Right kidney (tissue), 1 donor: ENCODE results near the gene DMRTC2.

ENCODE experiments used
- DNase-seq: peaks from one replicate; pipeline ENCODE4 v3.0.0-alpha.2; 2016

DMRTC2 gene

GRCh38 chr19:41847351-41848105 lies 2.7 kb downstream of the DMRTC2 start:
- DNase-seq, result no peak

GRCh38 chr19:41848666-41849065 lies 3.8 kb downstream of the DMRTC2 start:
- no peak for DNase-seq

GRCh38 chr19:41849067-41849466 lies 4.2 kb downstream of the DMRTC2 start:
- DNase-seq, result no peak

DNA sequence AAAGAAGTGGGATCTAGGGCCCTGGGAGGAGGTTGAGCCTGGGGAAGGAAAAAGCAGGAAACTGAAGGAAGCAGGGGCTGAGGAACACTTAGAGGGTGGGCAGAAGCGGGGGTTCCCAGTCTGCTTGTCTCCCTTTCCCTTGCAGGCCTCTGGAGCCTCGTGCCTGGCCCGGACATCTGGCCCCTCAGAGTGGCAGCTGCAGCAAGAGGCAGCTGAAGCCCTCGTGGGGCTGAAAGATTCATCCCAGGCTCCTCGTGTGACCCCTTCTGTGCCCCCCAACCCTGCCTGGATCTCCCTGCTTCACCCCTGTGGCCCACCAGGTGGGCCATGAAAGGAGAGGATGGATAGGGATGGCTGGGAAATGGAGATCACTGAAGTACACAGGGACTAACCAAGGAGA lies 5.5 kb downstream of the DMRTC2 start:
- DNase-seq, result no peak

DNA sequence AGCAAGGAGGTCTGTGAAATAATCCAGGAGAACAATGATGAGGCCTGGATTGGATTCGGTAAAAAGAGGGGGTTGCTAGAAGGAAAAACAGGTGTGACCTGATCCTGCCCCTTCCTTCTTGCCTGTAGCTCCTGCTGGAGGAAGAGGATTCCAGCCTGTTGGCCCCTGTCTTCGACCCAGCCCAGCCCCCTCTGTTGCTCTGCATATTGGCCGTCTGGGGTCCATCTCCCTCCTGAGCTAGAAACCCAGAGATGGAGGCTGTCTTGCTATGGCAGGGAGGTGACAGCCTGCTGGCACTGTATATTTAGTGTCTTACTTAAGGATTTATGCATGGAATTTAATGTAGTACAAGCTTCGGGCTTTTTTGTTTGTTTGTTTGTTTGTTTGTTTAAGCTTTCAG lies 6.6 kb downstream of the DMRTC2 start:
- DNase-seq, result no peak

DNA sequence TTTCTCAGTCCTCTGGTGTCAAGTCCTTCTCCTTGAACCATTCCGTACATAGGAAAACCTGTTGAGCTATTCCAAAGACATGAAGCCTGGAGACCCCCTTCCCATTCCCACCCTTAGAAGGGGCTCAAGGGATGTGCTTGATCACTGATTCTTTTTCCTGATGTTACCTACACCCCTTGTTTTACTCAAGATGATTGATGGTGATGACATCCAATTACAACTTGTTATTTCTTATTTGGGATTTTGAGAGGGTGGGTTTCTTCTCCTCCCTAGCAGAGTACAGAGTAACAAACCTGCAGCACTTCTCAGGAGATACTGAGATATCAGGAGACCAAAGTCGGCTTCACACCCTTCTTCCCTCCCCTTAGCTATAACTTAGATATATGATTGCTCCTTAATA lies 8.5 kb downstream of the DMRTC2 start:
- DNase-seq, result no peak

DNA sequence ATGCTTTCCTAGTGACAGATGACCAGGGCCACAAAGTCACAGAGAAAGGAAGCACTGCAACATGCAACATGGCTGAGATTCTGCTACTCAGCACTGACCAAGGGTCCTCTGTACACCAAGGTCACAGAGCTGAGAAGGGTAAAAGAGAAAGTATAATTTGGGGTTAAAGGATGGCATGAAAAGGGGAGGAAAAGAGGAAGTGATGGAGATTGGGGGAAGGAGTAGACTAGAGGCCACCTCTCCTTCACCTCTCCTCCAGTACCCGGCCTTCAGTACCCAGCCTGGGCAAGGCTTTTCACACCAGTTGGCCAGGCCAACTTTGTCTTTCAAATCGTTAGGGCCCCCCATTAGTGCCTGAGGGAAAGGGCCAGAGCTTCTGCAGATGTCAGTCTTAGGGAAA lies 8.9 kb downstream of the DMRTC2 start:
- DNase-seq, result no peak

DNA sequence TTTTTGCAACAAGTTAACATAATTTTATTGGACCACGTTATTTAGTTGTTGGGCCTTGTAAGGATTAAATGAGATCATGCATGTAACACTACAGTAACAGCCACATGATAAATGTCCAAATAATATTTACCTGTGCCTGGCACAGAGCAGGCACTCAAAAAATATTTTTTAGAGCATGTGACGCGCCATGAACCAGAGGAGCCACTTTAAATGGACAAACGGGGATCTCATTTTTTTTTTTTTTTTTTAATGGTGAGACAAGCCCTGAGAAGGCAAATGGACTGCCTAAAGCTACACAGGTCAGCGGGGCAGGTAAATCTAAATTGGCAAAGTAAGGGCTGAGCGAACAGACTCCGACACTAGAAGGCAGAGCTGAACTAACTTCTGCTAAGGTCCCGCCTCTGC lies 14.4 kb downstream of the DMRTC2 start:
- DNase-seq, result no peak

- DNase-seq, result peak; percentile 99
These were observed 15.0 kb downstream of the DMRTC2 start, which contains the start of gene RPS19 for GRCh38 chr19:41859618-41860418. Gene RPS19 (plus strand): TSS chr19:41860255. CDS start chr19:41860775, 520 bp downstream.

DNA sequence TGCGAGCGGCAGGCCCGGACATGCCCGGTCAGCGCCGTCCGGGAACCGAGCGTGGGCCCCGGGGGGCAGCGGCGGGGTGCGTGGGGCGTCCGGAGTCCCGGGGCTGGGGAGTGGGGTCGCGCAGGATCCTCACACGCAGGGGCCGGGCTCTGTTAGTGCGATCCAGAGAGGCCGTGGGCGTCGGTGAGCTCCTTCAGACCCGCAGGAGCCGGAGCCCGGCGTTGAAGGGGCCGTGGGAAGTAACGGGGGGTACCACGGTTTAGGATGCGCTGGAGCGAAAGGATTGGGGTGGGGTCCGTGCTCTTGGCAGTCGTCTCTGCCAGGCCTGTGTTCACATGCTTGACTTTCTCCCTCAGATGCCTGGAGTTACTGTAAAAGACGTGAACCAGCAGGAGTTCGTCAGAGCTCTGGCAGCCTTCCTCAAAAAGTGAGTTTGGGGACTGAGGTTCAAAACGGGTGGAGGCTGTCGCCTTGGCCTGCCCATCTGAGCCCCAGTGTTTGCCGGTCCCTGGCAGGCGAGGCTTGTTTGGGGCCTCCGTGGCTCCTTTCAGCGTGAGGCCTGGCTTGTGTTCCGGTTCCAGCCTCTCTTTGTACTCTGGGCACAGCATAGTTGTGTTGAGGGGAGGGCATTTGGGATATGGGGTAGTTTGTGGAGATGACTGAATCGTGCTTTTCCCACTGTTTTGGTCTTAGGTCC lies 15.7 kb downstream of the DMRTC2 start:
- DNase-seq, result peak; percentile 42

GRCh38 chr19:41861116-41861768 lies 16.4 kb downstream of the DMRTC2 start:
- no peak for DNase-seq

- no peak for DNase-seq
These were observed 17.0 kb downstream of the DMRTC2 start for GRCh38 chr19:41861846-41862245.

DNA sequence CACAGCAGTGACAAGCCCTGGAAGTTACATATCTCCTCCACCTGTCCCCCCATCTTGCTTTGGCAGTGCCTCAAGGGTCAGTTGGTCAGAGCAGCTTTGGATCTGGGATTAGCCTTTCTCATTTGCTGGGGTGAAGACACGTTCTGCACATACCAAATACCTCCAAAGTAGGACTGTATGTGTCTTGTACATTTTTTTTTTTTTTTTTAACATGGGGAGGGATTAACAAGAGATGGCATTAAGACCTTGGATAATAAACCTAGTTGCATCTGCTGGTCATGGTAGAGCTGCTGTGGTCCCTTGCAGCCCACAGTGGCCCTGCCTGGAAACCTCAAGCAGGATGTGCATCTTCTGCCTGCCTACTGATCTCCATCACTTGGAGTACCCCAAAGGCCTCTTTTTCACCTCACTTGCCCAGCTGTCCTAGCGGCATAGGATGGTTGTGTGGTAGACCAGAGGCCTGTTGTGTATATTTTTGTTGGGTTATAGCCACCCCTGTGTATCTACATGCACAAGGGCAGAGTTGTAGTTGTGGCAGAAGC lies 17.7 kb downstream of the DMRTC2 start:
- DNase-seq, result no peak

- no peak for DNase-seq
These were observed 18.5 kb downstream of the DMRTC2 start for GRCh38 chr19:41863209-41863931.

- DNase-seq, result no peak
These were observed 19.5 kb downstream of the DMRTC2 start for GRCh38 chr19:41864374-41864773.

DNA sequence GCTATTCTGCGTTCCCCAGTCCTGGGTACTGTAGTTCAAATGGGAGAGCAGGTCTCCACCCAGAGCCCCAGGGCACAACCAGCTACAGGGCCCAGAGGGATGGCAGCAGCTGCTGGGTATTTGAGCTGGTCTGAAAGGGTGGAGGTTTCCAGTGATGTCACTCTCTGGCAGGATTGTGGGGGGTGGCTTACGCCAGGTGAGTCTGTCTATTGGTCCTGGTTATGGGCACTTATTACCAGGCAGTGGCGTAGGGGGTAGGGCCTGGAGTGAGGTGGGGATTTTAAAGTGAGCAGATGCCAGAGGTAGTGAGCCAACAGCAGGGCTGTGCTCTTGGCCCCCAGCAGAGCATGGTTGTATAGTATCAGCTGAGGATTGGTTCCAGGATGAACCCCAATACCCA lies 21.4 kb downstream of the DMRTC2 start:
- DNase-seq, result no peak

DNA sequence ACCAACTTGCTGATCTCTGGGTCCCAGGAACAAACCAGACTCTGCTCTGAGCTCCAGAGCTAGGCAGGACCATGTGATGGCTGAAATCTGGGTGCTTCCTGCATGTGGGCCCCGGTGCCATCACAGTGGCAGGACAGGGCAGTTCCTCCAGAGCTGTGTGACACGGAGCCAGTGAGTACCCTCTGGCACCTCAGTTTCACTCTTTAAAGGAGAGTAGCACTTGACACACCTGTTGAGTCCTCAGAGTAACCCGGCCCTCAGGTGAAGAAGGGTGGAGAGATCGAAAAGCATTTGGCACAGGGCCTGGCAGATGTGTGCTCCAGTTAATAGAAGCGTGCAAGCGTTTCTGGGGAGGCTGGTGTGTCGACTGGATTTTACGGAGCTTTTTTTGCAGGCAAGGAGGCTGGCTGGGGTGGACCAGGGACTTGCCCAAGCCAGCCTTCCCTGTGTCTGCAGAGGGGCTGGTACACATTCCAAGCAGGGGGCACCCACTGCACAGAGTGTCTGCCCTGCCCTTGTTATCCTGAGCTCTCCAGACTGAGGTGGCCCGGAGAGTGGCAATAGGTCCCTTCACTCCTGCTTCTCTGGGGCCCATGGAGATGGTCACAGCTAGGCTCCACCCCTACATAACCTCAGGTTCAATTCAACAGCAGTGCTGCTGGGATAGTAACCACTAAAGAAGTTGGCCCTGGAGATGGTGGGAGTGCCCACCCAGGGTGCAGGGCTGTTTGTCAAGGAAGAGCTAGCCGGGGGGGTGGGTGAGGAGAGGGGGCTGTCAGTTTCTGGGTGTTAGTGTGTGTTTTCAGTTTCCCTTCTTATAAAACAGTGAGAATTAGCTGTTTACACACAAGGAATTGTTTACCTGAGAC lies 23.5 kb downstream of the DMRTC2 start:
- DNase-seq, result no peak

DNA sequence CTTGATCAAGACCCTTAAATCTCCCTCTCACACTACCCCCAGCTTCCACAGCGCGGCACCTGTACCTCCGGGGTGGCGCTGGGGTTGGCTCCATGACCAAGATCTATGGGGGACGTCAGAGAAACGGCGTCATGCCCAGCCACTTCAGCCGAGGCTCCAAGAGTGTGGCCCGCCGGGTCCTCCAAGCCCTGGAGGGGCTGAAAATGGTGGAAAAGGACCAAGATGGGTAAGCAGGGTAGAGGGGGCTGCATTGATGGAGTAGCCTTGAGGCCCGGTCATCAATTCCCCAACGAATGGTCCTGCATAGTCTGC lies 24.1 kb downstream of the DMRTC2 start:
- no peak for DNase-seq

GRCh38 chr19:41869374-41869955 lies 24.6 kb downstream of the DMRTC2 start:
- no peak for DNase-seq

- DNase-seq, result no peak
These were observed 25.6 kb downstream of the DMRTC2 start for GRCh38 chr19:41870401-41870873.
